Neural progenitor cell (in vitro differentiated cells): Measurements from ENCODE around the gene NUDT15. TPM values are rescaled to one million over a fixed set of nuclear protein-coding genes. Genes with fewer than 3 reads are reported as not detected.

Source experiments
- DNase-seq: peaks from one replicate; pipeline ENCODE4 v3.0.0-alpha.2; 2016; ENCODE audit warnings: low spot score
- H2AFZ ChIP-seq: fragments of 200-600 bp; sonication (generic); replicated peaks from 2 replicates; pipeline ENCODE4 v1.6.1; 2016; ENCODE audit warnings: antibody characterized with exemption
- H3F3A ChIP-seq: fragments of 200-600 bp; sonication (generic); 2 replicates; pipeline ENCODE4 v1.6.1; 2016; ENCODE audit warnings: antibody characterized with exemption, low read depth
- H3K27ac ChIP-seq: fragments of 200-600 bp; sonication (generic); 2 replicates; pipeline ENCODE4 v1.5.1; 2016; ENCODE audit warnings: mild to moderate bottlenecking
- H3K27me3 ChIP-seq: fragments of 200-600 bp; sonication (generic); 2 replicates; pipeline ENCODE4 v1.6.1; 2016; ENCODE audit warnings: mild to moderate bottlenecking, moderate library complexity
- H3K36me3 ChIP-seq: fragments of 200-600 bp; sonication (generic); 2 replicates; pipeline ENCODE4 v1.5.1; 2016
- H3K4me1 ChIP-seq: fragments of 200-600 bp; sonication (generic); 2 replicates; pipeline ENCODE4 v1.6.1; 2016; ENCODE audit warnings: mixed run types
- H3K4me2 ChIP-seq: fragments of 200-600 bp; sonication (generic); 2 replicates; pipeline ENCODE4 v1.6.1; 2016
- H3K4me3 ChIP-seq: fragments of 200-600 bp; sonication (generic); 2 replicates; pipeline ENCODE4 v1.5.1; 2016
- H3K79me2 ChIP-seq: fragments of 200-600 bp; sonication (generic); 2 replicates; pipeline ENCODE4 v1.6.1; 2016; ENCODE audit warnings: low read depth
- H3K9ac ChIP-seq: fragments of 200-600 bp; sonication (generic); 2 replicates; pipeline ENCODE4 v1.6.1; 2016
- H3K9me3 ChIP-seq: fragments of 200-600 bp; sonication (generic); 2 replicates; pipeline ENCODE4 v1.5.1; 2016; ENCODE audit warnings: low read depth
- H4K20me1 ChIP-seq: fragments of 200-600 bp; sonication (generic); 2 replicates; pipeline ENCODE4 v1.6.1; 2016; ENCODE audit warnings: low read depth
- H3K27ac Mint-ChIP-seq: 3 replicates; pipeline ENCODE4 v1.8.0; 2021; ENCODE audit warnings: mixed read lengths
- H3K27me3 Mint-ChIP-seq: 2 replicates; pipeline ENCODE4 v1.8.0; 2022; ENCODE audit warnings: low read depth, mild to moderate bottlenecking, inconsistent platforms, moderate library complexity, mixed read lengths; ENCODE audit not compliant: insufficient read depth
- H3K36me3 Mint-ChIP-seq: 3 replicates; pipeline ENCODE4 v1.8.0; 2021; ENCODE audit warnings: mixed read lengths
- H3K4me1 Mint-ChIP-seq: 3 replicates; pipeline ENCODE4 v1.8.0; 2021; ENCODE audit warnings: mixed read lengths
- H3K4me3 Mint-ChIP-seq: 3 replicates; pipeline ENCODE4 v1.8.0; 2021; ENCODE audit warnings: mild to moderate bottlenecking, moderate library complexity, mixed read lengths
- H3K9me3 Mint-ChIP-seq: 3 replicates; pipeline ENCODE4 v1.8.0; 2020; ENCODE audit warnings: mixed read lengths
- CTCF ChIP-seq: fragments of 200-600 bp; sonication (generic); IDR thresholded peaks from 2 replicates; pipeline ENCODE4 v1.5.1; 2017; ENCODE audit warnings: antibody characterized with exemption, mild to moderate bottlenecking
- EZH2 ChIP-seq: fragments of 200-600 bp; sonication (generic); IDR thresholded peaks from 2 replicates; pipeline ENCODE4 v1.6.1; 2017; ENCODE audit warnings: antibody characterized with exemption, mild to moderate bottlenecking, moderate library complexity
- EZH2phosphoT487 ChIP-seq: fragments of 200-600 bp; sonication (generic); IDR thresholded peaks from 2 replicates; pipeline ENCODE4 v1.6.1; 2017; ENCODE audit warnings: antibody characterized with exemption
- total RNA-seq: library from RNA; depleted of rRNA; stranded (reverse); fragments of >200 nt; gene quantifications from 2 replicates; pipeline ENCODE4 v1.2.3, GENCODE V29; 2015; ENCODE audit warnings: low replicate concordance

Gene NUDT15
- total RNA-seq, 1 donor from 2014 or later, result 63.8 TPM

- H3F3A ChIP-seq, result no peaks in the 10 kb centered on the region
- no peaks in the 10 kb centered on the region for H3K79me2 ChIP-seq
- no peaks in the 10 kb centered on the region for H3K4me1 ChIP-seq
- no peaks in the 10 kb centered on the region for H3K27me3 ChIP-seq
- no peak overlapping the region for H3K27ac Mint-ChIP-seq
- H3K4me2 ChIP-seq, result no peak overlapping the region
- H3K9ac ChIP-seq, result no peak overlapping the region
- no peak overlapping the region for H3K27ac ChIP-seq
- DNase-seq, result no peak
- H3K4me3 ChIP-seq, result no peak overlapping the region
- no peaks in the 10 kb centered on the region for H3K4me1 Mint-ChIP-seq
- no peak overlapping the region for H3K4me3 Mint-ChIP-seq
- H3K36me3 Mint-ChIP-seq, result peaks cover 29% of the 10 kb centered on the region
- H3K9me3 ChIP-seq, result no peaks in the 10 kb centered on the region
- H4K20me1 ChIP-seq, result no peaks in the 10 kb centered on the region
- no peak overlapping the region for H2AFZ ChIP-seq
- peaks cover 29% of the 10 kb centered on the region for H3K9me3 Mint-ChIP-seq
- TF ChIP-seq EZH2phosphoT487 (no peak), EZH2 (no peak), CTCF (no peak)
- peaks cover 4% of the 10 kb centered on the region for H3K27me3 Mint-ChIP-seq
- H3K36me3 ChIP-seq, result no peaks in the 10 kb centered on the region
Measured at GRCh38 chr13:48029859-48030258, 7.7 kb upstream of the NUDT15 start.

- Histone ChIP-seq H3K9me3 (no peaks in the 10 kb centered on the region), H3K27ac (no peak overlapping the region), H3K79me2 (peaks cover 19% of the 10 kb centered on the region), H3K4me1 (peaks cover 9% of the 10 kb centered on the region), H3K27me3 (no peaks in the 10 kb centered on the region), H3F3A (peaks cover 27% of the 10 kb centered on the region), H3K4me3 (peak overlapping the region; percentile 71), H3K36me3 (peaks cover 11% of the 10 kb centered on the region), H3K9ac (no peak overlapping the region), H2AFZ (no peak overlapping the region), H3K4me2 (peak overlapping the region; percentile 97), H4K20me1 (no peaks in the 10 kb centered on the region)
- Mint-ChIP-seq H3K27ac (peak overlapping the region; percentile 11), H3K36me3 (peaks cover 14% of the 10 kb centered on the region), H3K9me3 (peaks cover 8% of the 10 kb centered on the region), H3K4me3 (peak overlapping the region; percentile 94), H3K4me1 (peaks cover 22% of the 10 kb centered on the region), H3K27me3 (peaks cover 5% of the 10 kb centered on the region)
- no peak for TF ChIP-seq CTCF
- no peak for TF ChIP-seq EZH2phosphoT487
- TF ChIP-seq EZH2, result no peak
- peak; percentile 5 for DNase-seq
Measured at GRCh38 chr13:48038761-48039160, 1.2 kb downstream of the NUDT15 start.

GRCh38 chr13:48040049-48040448 is 2.5 kb downstream of the NUDT15 start:
- H3F3A ChIP-seq, result peaks cover 27% of the 10 kb centered on the region
- Mint-ChIP-seq H3K27me3 (peaks cover 5% of the 10 kb centered on the region), H3K36me3 (peaks cover 6% of the 10 kb centered on the region), H3K4me3 (no peak overlapping the region), H3K27ac (no peak overlapping the region), H3K9me3 (no peaks in the 10 kb centered on the region), H3K4me1 (peaks cover 22% of the 10 kb centered on the region)
- H3K36me3 ChIP-seq, result peaks cover 11% of the 10 kb centered on the region
- H4K20me1 ChIP-seq, result no peaks in the 10 kb centered on the region
- H3K27me3 ChIP-seq, result no peaks in the 10 kb centered on the region
- no peak for DNase-seq
- H3K4me3 ChIP-seq, result no peak overlapping the region
- H3K27ac ChIP-seq, result no peak overlapping the region
- H3K79me2 ChIP-seq, result peaks cover 19% of the 10 kb centered on the region
- no peaks in the 10 kb centered on the region for H3K9me3 ChIP-seq
- H3K9ac ChIP-seq, result no peak overlapping the region
- H3K4me2 ChIP-seq, result no peak overlapping the region
- peaks cover 9% of the 10 kb centered on the region for H3K4me1 ChIP-seq
- no peak for TF ChIP-seq EZH2phosphoT487
- TF ChIP-seq EZH2, result no peak
- TF ChIP-seq CTCF, result no peak
- H2AFZ ChIP-seq, result no peak overlapping the region
